Colon (tissue), 2 donors: ENCODE results near the gene NOL4L.

Source experiments
- FAIRE-seq: peaks from 2 replicates; lab custom pipeline; 2012; peaks lifted over from hg19 to GRCh38; lab: Jason Lieb, UNC
- donor health status: control.
- donor health status: control.

NOL4L gene

DNA sequence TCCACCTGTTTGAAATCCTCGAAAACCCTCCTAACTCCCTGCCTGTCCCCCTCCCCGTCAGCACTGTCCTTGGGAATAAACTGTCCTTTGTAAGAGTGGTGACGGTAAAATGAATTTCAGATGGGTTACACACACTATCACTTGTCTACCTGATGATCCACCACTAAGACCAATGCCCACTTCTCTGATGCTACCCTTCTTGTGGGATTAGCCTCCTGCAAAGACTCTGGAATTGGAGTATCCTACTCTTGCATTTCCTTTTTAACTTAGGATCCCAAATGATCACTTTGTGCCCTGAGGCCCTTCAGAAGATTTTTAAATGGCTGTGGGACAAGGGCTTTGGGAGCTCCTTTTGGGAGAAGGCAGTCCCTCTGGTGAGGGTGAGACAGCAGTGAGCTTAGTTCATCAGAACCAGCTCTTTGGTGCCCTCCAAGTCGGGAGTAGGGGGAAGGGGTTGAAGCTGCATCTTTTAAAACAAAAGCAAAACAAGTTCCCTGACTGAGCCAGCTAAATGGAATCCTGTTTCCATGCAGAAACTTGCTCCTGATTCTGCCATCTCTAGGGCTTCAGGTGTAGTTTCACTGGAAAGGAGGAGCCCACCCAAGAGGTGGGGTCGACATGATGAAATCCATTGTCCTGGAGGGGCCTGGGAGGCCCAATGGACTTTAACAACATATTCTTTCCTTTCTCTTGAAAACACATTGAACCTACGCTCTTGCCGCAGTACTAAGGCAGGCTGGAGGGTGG, 140.5 kb downstream of the NOL4L start:
- no peak for FAIRE-seq

DNA sequence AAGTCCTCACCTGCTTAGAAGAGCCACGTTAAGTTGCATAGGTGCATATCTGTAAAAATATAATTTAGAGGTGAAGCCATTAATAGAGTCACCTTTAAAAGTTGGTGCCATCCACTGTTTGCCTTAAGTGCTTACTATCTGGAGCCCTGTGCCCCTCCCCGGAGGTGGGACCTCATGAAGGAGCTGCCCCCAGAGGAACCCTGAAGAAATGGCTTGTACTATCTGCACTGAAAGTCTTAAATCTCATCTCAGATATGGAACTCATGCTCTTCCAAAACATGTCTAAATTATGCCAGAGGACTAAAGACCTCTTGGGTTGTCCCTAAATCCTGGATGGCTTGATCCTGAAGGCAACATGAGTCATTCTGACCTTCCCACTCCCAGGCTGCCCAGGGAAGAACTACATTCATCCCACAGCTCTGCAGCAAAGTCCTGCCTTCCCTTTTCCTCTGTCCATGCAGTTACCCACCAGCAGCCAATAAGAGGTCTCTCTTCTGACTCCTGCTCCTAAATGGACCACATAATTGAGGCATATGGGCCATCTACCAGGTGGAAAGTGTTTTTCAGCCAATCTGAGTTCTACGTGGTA, 141.7 kb downstream of the NOL4L start:
- FAIRE-seq, result no peak

DNA sequence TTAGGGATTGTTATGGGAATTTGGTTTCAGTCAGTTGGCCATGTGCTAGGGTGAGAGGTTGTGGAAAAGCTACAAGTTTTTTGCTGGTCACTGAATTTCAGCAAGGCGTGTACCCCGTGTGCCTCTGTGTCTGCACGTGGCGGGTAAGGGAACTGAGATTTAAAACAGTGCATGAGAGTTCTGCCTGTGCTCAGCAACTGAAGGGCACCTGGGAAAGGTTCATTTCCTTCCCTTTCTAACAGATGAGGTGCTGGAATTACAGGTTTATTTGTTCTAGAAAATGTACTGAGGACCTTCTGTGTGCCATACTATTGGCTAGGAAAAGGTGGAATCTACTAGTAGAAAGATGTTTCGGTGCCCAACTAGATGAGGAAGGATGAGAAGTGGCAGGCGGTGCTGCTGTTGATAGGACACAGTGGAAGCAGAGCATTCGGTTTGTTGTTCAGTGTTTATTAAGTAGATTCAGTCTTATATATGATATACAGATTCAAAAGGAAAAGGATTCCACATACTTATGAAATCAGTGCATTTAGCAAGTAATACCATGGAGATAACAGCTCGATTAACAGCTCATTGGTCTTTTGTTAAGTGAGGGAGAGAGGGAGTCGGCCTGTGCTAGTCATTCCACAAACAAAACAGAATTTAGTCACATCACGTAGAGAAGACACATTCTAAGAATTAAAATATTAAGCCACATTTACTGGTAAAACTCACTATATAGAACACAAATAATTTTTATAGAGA, 142.3 kb downstream of the NOL4L start:
- no peak for FAIRE-seq

DNA sequence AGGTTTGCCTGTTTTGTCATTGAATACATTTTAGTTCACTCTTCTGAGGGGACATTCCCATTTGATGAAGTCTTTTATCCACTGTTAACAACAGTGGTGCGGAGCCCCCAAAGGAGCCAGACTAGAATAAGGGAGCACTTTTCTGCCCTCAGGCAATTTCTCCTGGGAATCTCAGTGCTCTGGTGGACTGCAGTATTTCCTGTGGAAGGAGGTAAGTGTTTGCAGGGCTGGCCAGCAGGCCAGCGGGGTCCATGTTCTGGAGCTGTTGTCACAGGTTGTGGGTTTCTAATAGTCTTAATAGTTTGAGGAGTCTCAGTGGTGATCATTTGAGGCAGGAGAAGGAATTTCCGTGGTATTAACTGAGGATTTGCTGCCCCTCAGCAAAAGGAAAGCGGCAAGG, 143.5 kb downstream of the NOL4L start:
- FAIRE-seq, result no peak

DNA sequence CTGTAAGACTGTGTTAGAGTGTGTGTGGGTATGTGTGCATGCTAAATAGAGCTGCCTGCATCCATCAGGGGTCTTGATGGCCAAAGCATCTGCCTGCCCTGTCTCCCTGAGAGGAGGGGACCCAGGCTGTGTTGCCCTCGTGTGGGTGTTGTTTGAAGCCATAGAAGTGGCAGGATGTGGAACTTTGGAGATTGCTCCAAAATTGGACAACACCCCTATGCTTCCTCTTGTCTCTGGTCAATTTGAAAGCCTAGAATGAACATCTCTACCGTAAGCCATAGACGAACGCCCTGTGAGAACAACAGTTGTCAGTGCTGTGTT, 144.4 kb downstream of the NOL4L start:
- no peak for FAIRE-seq

DNA sequence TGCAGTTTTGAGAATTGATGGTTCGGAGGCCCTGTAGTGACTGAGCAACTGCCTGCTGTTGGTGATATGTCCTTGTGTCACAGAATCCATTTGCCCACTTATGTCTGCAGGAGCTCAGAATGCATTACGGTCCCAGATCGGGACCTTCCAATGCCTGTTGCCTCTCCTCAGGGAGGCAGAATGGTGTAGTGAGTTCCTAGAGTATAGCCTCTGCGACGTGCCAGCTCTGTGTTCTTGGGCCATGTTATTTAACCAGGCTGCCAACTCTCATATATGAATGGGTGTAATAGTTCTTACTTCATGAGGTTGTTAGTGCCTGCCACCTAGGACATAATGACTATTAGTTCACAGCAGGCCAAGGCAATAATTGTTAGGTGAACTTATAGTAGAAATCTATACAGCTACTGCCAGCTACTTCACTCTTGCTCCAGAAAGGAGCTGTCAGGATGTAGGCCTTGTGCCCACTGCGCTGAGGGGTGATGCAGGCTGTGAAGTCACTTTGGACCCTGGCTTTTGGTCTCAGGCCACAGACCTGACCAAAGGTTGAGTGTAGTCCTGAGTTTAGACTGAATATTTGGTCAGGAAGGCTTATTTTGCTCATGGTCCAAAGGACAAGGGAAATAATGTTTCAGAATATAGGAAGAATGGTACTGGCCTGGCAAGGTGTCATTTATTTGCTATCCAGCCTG, 144.9 kb downstream of the NOL4L start:
- FAIRE-seq, result no peak

DNA sequence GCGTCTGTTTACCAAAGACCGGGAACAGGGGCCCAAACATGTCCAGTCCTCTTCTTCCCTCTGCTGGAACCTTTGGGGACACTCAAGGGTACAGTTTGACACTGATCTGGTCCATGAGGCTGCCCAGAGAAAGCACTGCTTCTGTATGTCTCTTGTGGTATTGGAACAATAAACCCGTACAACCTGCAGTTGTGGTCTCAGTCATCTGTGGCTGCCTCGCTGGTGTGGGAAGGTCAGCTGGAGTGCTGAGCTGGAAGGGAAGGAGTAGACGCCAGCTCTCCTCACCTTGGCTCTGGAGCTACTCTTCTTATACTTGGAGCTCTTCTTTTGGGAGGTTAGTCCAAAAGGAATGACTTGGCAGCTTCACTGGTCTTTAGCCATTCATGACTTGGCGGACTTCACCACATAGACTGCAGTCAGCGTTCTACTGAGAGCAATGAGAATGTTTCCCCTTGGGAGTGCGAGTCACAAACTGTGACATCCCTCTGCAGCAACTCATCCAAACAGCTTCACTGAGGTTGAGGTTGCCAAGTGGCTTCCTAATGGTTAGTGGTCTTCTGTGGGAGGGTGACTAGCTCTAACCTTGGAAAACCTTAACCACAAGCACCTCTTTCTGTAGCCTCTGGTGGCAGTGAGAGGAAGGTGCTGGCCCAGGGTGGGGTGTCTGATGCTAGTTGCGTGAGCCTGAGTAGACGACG, 145.9 kb downstream of the NOL4L start:
- FAIRE-seq, result no peak

DNA sequence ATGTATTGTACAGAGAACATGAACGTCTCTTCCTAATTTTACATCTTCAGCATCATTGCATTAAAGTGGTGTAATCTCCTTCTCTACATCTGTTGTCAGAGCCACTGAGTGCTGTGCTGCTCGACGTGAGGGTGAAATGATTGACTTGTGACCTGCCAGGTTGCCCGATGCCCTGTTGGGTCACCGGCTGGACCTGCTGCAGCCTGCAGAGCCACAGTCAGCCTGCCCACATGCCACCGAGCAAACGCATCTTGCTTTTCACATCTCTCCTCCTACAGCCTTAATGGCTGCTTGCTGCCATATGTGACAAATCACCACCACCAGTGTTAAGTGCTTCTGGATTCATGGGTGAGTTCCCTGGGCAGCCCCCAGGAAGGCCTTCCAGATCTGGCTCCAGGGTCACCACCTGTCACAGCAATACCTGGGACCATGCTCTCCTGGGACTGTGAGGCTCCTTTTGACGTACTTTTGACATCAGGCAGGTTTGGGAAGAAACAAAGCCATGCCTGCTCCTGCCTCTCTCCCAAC, 146.7 kb downstream of the NOL4L start:
- no peak for FAIRE-seq

DNA sequence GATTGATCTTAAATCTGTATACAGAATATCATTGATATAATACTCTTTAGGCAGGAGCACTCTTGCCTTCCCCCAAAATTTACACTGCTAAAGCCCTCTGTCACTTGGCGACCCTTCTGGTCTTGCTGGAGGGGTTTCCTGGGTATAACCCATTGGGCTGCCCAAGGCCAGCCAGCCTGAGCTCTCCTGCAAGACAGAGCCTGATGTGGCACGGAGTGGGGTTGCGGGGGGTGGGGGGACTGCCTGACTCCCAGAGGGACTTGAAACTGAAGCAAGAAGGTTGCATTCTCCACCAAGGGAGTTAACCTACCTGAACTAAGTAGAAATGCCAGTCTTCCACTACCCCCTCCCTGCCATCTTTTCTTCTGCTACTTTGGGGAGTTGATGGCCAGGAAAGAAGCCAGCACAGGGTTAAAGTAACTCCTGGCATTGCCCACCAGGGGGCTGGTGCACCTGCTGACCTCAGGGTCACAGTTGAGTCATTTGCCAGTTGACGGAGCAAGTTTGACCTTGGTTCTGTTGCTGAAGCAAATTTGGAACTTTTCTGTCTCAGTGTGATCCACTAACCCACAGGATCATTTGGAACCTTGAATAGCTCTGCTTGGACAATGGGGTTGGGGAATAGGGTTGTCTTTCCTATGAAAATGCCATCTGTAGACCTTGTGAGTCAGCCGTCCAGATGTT, 147.6 kb downstream of the NOL4L start:
- no peak for FAIRE-seq

DNA sequence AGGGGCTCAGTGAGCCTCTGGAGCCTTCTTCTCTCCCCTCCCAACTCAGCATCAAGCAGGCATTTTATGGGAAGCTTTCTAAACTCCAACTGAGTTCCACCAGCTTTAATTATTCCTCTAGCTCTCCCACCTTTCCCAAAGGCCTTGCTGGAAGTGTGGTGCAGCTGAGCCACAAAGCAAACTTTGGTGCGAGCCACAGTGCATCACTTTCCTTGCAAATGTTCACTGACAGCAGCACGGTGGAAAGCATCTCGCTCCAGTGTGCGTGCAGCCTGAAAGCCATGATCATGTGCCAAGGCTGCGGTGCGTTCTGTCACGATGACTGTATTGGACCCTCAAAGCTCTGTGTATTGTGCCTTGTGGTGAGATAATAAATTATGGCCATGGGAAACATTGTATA, 148.2 kb downstream of the NOL4L start:
- no peak for FAIRE-seq

DNA sequence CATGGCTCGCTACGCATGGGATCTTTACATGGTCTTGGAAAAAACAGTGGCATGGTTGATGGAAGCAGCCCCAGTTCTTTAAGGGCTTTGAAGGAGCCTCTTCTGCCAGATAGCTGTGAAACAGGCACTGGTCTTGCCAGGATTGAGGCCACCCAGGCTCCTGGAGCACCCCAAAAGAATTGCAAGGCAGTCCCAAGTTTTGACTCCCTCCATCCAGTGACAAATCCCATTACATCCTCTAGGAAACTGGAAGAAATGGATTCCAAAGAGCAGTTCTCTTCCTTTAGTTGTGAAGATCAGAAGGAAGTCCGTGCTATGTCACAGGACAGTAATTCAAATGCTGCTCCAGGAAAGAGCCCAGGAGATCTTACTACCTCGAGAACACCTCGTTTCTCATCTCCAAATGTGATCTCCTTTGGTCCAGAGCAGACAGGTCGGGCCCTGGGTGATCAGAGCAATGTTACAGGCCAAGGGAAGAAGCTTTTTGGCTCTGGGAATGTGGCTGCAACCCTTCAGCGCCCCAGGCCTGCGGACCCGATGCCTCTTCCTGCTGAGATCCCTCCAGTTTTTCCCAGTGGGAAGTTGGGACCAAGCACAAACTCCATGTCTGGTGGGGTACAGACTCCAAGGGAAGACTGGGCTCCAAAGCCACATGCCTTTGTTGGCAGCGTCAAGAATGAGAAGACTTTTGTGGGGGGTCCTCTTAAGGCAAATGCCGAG, 148.8 kb downstream of the NOL4L start:
- FAIRE-seq, result no peak

DNA sequence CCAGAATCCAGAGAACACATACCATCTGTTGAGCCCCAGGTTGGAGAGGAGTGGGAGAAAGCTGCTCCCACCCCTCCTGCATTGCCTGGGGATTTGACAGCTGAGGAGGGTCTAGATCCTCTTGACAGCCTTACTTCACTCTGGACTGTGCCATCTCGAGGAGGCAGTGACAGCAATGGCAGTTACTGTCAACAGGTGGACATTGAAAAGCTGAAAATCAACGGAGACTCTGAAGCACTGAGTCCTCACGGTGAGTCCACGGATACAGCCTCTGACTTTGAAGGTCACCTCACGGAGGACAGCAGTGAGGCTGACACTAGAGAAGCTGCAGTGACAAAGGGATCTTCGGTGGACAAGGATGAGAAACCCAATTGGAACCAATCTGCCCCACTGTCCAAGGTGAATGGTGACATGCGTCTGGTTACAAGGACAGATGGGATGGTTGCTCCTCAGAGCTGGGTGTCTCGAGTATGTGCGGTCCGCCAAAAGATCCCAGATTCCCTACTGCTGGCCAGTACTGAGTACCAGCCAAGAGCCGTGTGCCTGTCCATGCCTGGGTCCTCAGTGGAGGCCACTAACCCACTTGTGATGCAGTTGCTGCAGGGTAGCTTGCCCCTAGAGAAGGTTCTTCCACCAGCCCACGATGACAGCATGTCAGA, 149.6 kb downstream of the NOL4L start:
- FAIRE-seq, result no peak

DNA sequence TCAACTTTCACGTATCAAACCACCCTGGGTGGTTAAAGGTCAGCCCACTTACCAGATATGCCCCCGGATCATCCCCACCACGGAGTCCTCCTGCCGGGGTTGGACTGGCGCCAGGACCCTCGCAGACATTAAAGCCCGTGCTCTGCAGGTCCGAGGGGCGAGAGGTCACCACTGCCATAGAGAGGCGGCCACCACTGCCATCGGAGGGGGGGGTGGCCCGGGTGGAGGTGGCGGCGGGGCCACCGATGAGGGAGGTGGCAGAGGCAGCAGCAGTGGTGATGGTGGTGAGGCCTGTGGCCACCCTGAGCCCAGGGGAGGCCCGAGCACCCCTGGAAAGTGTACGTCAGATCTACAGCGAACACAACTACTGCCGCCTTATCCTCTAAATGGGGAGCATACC, 150.7 kb downstream of the NOL4L start:
- FAIRE-seq, result no peak

DNA sequence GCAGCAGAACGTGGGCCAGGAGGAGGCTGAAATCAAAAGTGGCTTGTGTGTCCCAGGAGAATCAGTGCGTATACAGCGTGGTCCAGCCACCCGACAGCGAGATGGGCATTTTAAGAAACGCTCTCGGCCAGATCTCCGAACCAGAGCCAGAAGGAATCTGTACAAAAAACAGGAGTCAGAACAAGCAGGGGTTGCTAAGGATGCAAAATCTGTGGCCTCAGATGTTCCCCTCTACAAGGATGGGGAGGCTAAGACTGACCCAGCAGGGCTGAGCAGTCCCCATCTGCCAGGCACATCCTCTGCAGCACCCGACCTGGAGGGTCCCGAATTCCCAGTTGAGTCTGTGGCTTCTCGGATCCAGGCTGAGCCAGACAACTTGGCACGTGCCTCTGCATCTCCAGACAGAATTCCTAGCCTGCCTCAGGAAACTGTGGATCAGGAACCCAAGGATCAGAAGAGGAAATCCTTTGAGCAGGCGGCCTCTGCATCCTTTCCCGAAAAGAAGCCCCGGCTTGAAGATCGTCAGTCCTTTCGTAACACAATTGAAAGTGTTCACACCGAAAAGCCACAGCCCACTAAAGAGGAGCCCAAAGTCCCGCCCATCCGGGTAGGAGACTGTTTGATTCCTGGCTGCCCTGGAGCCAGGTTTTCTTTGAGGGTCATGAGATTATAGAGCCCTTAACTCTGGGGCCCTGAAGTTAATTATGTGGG, 151.7 kb downstream of the NOL4L start:
- FAIRE-seq, result no peak

DNA sequence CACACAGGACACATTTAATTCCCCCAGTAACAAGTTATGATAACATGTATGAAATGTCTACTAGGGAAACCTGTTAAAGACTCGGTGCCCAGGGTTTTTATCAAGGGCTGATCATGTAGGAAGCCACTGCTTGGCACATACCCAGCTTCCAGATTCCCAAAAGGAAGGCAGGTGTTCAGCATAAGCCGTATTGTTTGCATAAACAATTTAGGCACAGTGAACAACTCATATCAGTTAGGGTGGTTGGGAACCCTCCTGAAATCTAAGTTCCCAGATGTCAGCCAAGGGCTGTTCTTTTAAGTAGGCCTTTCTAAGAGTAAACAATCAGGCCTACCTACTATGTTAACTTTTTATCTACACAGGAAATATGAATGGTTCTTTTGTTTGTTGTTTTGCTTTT, 152.9 kb downstream of the NOL4L start:
- no peak for FAIRE-seq

DNA sequence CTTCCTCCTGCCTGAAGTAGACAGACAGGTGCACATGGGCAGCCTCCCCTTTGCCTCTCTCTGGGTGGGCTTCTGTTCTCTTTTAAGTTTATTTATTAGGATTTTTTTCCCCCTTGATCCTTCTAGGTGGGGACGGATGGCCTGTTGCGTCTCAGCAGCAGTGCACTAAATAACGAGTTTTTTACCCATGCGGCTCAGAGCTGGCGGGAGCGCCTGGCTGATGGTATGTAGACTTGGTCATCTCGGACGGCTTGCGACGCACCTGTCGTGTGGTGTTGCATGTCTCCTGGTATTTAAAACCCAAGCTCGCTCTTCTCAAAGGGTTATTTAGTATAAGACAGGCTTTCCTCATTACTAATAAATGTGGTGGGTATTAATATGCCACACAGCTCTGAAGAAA, 153.7 kb downstream of the NOL4L start:
- no peak for FAIRE-seq

DNA sequence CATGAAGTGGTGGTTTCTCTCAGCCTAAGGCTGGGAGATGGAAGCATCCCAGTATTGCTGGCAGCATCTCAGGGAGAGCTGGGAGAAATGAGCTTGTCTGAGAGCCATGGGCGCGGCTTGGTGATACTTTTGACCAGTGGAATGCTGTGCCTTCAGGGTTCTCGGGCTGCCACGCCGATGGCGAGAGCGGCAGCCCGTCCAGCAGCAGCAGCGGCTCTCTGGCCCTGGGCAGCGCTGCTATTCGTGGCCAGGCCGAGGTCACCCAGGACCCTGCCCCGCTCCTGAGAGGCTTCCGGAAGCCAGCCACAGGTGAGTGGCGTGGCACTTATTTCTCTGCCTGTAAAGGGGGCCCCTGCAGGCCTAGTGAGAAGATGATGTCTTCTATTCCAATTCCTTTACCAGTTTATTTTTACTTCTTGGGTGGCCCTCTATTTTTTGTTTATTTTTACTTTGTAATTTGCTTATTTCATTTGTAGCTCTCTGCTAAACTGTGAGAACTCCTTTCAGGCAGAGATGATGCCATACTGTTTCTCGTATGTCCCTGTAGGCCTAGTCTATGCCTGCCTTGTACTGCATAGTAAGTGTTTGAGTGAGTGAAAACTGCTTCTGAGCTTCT, 155.3 kb downstream of the NOL4L start:
- no peak for FAIRE-seq

DNA sequence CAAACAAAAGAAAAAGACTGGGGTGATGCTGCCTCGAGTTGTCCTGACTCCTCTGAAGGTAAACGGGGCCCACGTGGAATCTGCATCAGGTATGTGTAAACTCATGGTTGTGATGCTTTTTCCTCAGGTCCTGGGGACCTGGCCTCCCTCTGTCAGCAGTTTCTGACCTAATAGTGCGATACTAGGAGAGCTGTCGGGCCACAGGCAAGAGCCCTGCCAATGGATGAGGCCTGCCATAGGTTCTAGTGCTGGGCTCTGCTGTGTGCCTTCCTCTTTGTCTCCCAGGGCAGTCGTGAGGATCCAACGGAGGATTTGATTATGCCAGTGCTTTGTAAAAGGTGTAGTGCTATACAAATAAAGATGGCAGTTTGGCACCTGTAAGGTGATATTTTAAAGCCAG, 155.8 kb downstream of the NOL4L start:
- no peak for FAIRE-seq

DNA sequence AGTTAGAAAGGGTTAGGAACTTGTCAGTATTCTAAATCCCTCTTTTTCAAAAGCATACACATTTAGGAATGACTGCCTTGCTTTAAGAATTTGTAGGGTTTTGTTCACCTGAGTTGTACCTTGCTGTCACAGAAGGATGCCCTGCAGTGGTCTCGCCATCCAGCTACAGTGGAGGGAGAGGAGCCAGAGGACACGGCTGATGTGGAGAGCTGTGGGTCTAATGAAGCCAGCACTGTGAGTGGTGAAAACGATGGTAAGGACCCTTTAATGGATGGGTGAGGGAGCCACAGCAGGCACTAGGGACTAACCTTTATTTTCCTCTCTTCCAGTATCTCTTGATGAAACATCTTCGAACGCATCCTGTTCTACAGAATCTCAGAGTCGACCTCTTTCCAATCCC, 157.1 kb downstream of the NOL4L start:
- FAIRE-seq, result no peak
